MM.1S (cell line): ENCODE results near the gene ZFP36L2.

Experiments used
- DNase-seq: peaks from one replicate; pipeline ENCODE4 v3.0.0-alpha.2; 2015
- H2AFZ ChIP-seq: fragments of 300-600 bp; sonication (generic); 2 replicates; pipeline ENCODE4 v1.6.0; 2016; ENCODE audit warnings: antibody characterized with exemption, low read length
- H3F3A ChIP-seq: fragments of 300-600 bp; sonication (generic); 2 replicates; pipeline ENCODE4 v1.6.1; 2016; ENCODE audit warnings: mild to moderate bottlenecking, antibody characterized with exemption, low read length, moderate library complexity, mixed read lengths; ENCODE audit not compliant: insufficient read depth
- H3K27ac ChIP-seq: fragments of 300-600 bp; sonication (generic); 2 replicates; pipeline ENCODE4 v1.5.1; 2016; ENCODE audit warnings: mild to moderate bottlenecking, low read length
- H3K27me3 ChIP-seq: fragments of 300-600 bp; sonication (generic); replicated peaks from 2 replicates; pipeline ENCODE4 v1.6.0; 2016; ENCODE audit warnings: low read length; ENCODE audit not compliant: insufficient read depth
- H3K36me3 ChIP-seq: fragments of 300-600 bp; sonication (generic); replicated peaks from 2 replicates; pipeline ENCODE4 v1.6.1; 2016; ENCODE audit warnings: mild to moderate bottlenecking, low read length, mixed read lengths; ENCODE audit not compliant: insufficient read depth
- H3K4me1 ChIP-seq: fragments of 300-600 bp; sonication (generic); 2 replicates; pipeline ENCODE4 v1.6.1; 2016; ENCODE audit warnings: low read length, mixed read lengths
- H3K4me2 ChIP-seq: fragments of 300-600 bp; sonication (generic); 2 replicates; pipeline ENCODE4 v1.6.0; 2016; ENCODE audit warnings: low read depth, low read length
- H3K4me3 ChIP-seq: fragments of 300-600 bp; sonication (generic); 2 replicates; pipeline ENCODE4 v1.5.1; 2016; ENCODE audit warnings: low read length, mixed read lengths
- H3K79me2 ChIP-seq: fragments of 300-600 bp; sonication (generic); 2 replicates; pipeline ENCODE4 v1.6.1; 2016; ENCODE audit warnings: mixed run types, low read length, mixed read lengths
- H3K9ac ChIP-seq: fragments of 300-600 bp; sonication (generic); 2 replicates; pipeline ENCODE4 v1.6.1; 2016; ENCODE audit warnings: low read length, mixed read lengths
- H3K9me2 ChIP-seq: fragments of 300-600 bp; sonication (generic); replicated peaks from 2 replicates; pipeline ENCODE4 v1.6.1; 2016; ENCODE audit warnings: mild to moderate bottlenecking, low read length, mixed read lengths; ENCODE audit not compliant: insufficient read depth
- H3K9me3 ChIP-seq: fragments of 300-600 bp; sonication (generic); replicated peaks from 2 replicates; pipeline ENCODE4 v1.6.1; 2016; ENCODE audit warnings: mild to moderate bottlenecking, low read length, mixed read lengths; ENCODE audit not compliant: insufficient read depth
- H4K20me1 ChIP-seq: fragments of 300-600 bp; sonication (generic); 2 replicates; pipeline ENCODE4 v1.6.1; 2016; ENCODE audit warnings: mild to moderate bottlenecking, low read length, moderate library complexity, mixed read lengths; ENCODE audit not compliant: insufficient read depth
- CTCF ChIP-seq: fragments of 300-600 bp; sonication (generic); IDR thresholded peaks from 2 replicates; pipeline ENCODE4 v1.5.1; 2016; ENCODE audit warnings: antibody characterized with exemption, low read length, mixed read lengths
- EZH2 ChIP-seq: fragments of 300-600 bp; sonication (generic); optimal IDR thresholded peaks from 2 replicates; pipeline ENCODE3; 2017; ENCODE audit warnings: low read depth, mild to moderate bottlenecking, antibody characterized with exemption, low read length, mixed read lengths
- EZH2phosphoT487 ChIP-seq: fragments of 300-600 bp; sonication (generic); IDR thresholded peaks from 2 replicates; pipeline ENCODE4 v1.6.1; 2018; ENCODE audit warnings: antibody characterized with exemption, low read length

Gene ZFP36L2

GRCh38 chr2:43224571-43225092 lies 1.8 kb downstream of the ZFP36L2 start:
- Histone ChIP-seq H2AFZ (no peak overlapping the region), H3K9ac (peak overlapping the region; percentile 100), H3K9me3 (no peaks in the 10 kb centered on the region), H3K9me2 (no peaks in the 10 kb centered on the region), H4K20me1 (peaks cover 18% of the 10 kb centered on the region; the same call in 1 of the 2 replicates), H3K4me2 (peak overlapping the region; percentile 58), H3F3A (peaks cover 86% of the 10 kb centered on the region), H3K79me2 (peaks cover 76% of the 10 kb centered on the region), H3K27me3 (no peaks in the 10 kb centered on the region), H3K4me3 (peak overlapping the region; percentile 97), H3K36me3 (peaks cover 10% of the 10 kb centered on the region; the same call in 1 of the 2 replicates), H3K4me1 (peaks cover 19% of the 10 kb centered on the region), H3K27ac (peak overlapping the region; percentile 99; the same call in 1 of the 2 replicates)
- peak; percentile 37 for DNase-seq
- TF ChIP-seq EZH2phosphoT487 = no peak

- H3K4me2 ChIP-seq = peak overlapping the region; percentile 92
- H3F3A ChIP-seq = peaks cover 88% of the 10 kb centered on the region
- H3K4me3 ChIP-seq = peak overlapping the region; percentile 97
- peaks cover 78% of the 10 kb centered on the region for H3K79me2 ChIP-seq
- H3K9me2 ChIP-seq = no peaks in the 10 kb centered on the region
- no peaks in the 10 kb centered on the region for H3K27me3 ChIP-seq
- peak; percentile 53 for DNase-seq
- H3K36me3 ChIP-seq = peaks cover 10% of the 10 kb centered on the region; the same call in 1 of the 2 replicates
- no peak overlapping the region for H2AFZ ChIP-seq
- TF ChIP-seq EZH2 (no peak), CTCF (peak; percentile 46), EZH2phosphoT487 (no peak)
- no peaks in the 10 kb centered on the region for H3K9me3 ChIP-seq
- H4K20me1 ChIP-seq = peaks cover 18% of the 10 kb centered on the region; the same call in 1 of the 2 replicates
- peak overlapping the region; percentile 99; the same call in 1 of the 2 replicates for H3K27ac ChIP-seq
- peaks cover 16% of the 10 kb centered on the region for H3K4me1 ChIP-seq
- H3K9ac ChIP-seq = peak overlapping the region; percentile 100
Measured at GRCh38 chr2:43224131-43224570, 2.3 kb downstream of the ZFP36L2 start.

GRCh38 chr2:43223521-43224001 lies 2.8 kb downstream of the ZFP36L2 start:
- Histone ChIP-seq H4K20me1 (peaks cover 18% of the 10 kb centered on the region; the same call in 1 of the 2 replicates), H2AFZ (no peak overlapping the region), H3K9me3 (no peaks in the 10 kb centered on the region), H3F3A (peaks cover 88% of the 10 kb centered on the region), H3K4me2 (peak overlapping the region; percentile 92), H3K4me3 (peak overlapping the region; percentile 97), H3K9ac (peak overlapping the region; percentile 100), H3K4me1 (peaks cover 13% of the 10 kb centered on the region), H3K27me3 (no peaks in the 10 kb centered on the region), H3K9me2 (no peaks in the 10 kb centered on the region), H3K27ac (peak overlapping the region; percentile 99), H3K36me3 (peaks cover 10% of the 10 kb centered on the region; the same call in 1 of the 2 replicates), H3K79me2 (peaks cover 80% of the 10 kb centered on the region)
- peak; percentile 40 for DNase-seq
- TF ChIP-seq EZH2 = no peak
- no peak for TF ChIP-seq EZH2phosphoT487
- no peak for TF ChIP-seq CTCF
